Embryonic facial prominence (tissue), 1 donor: ENCODE data around the gene SP9.

ENCODE experiments used
- DNase-seq: peaks from one replicate; pipeline ENCODE4 v3.0.0-alpha.2; 2016; ENCODE audit errors: extremely low spot score

SP9 gene

GRCh38 chr2:174334781-174335251, at the start of gene SP9:
SP9 (plus strand) TSS chr2:174334954; CDS start chr2:174335093, 139 bp downstream.
- DNase-seq = no peak

GRCh38 chr2:174286172-174286571, 48.6 kb upstream of the SP9 start:
- no peak for DNase-seq

- no peak for DNase-seq
Observed at GRCh38 chr2:174292908-174293307, 41.8 kb upstream of the SP9 start.

- no peak for DNase-seq
Observed at GRCh38 chr2:174300114-174300513, 34.6 kb upstream of the SP9 start.

DNA sequence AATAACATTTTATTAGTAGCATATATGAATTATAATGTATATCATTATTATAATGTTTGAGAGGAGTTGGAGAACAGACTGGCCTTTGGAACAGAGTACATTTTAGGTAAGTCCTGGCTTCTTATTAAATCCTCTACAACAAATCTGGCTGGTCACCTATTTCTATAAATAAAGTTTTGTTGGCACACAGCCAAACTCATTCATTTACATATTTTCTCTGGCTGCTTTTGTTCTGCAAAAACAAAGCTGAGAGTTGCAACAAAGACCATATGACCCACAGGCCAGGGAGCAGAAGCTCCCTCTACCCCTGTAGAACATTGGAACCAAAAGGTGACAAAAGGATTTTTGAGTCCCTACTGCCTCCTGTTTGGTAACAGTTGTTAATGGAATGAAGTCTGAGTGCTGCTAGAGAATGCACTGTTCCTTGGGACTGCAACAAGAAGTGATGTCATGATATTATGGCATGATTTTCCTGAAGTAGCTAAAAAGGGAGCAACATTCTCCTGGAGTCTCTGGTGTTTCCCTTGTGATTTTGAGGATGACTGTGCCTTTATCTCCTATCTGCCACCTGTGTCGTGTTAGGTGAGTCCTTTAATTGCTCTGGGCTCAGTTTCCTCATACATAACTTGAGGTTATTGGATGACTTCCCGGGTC, 22.0 kb upstream of the SP9 start:
- DNase-seq = no peak

GRCh38 chr2:174322149-174322548, 12.6 kb upstream of the SP9 start:
- no peak for DNase-seq

- DNase-seq = no peak
Observed at GRCh38 chr2:174322746-174323145, 12.0 kb upstream of the SP9 start.

- no peak for DNase-seq
Observed at GRCh38 chr2:174324530-174324929, 10.2 kb upstream of the SP9 start.

- DNase-seq = no peak
Observed at GRCh38 chr2:174325373-174326160, 9.2 kb upstream of the SP9 start.

- DNase-seq = no peak
Observed at GRCh38 chr2:174326161-174327020, 8.4 kb upstream of the SP9 start.

- no peak for DNase-seq
Observed at GRCh38 chr2:174327021-174327840, 7.5 kb upstream of the SP9 start.

- no peak for DNase-seq
Observed at GRCh38 chr2:174327841-174328113, 7.0 kb upstream of the SP9 start.

DNA sequence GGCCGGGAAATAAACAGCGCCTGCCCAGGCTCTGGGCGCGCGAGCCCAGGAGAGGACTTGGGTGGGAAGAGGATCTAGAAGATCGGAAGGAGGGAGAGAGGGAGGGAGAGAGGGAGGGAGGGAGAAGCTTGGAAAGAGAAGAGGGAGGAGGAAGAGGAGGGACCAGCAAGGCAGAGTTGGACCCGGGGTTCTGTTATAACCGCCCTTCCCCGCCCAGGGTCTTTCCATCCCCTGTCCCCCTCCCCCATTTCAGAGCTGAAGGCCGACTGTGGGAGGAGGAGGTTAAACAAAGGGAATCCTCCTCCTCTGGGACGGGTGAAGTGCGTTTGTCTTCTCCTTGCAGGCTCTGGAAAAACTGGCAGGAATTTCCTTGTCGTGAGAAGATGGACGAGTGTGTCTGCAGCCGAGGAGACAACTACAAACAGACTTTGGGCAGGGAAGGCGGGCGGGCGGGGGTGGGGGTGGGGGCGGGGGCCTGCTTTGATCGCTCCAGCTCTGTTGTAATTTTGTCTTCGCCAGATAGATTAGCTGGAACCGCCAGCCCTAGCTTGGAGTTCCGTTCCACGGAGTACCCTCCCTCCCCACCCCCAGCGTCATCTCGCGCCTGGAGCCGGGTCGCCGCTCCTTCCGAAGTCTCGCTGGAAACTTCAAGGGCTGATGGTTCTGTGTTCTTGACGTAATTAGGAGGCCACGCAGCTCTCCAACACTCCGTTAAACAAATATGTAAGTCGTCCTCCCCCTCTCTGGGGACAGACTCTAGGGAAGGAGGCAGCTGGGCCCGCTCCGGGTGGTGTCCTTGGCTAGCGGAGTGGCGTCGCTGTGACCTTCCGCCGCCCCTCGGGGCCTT, 6.4 kb upstream of the SP9 start:
- DNase-seq = no peak

- no peak for DNase-seq
Observed at GRCh38 chr2:174328961-174329715, 5.6 kb upstream of the SP9 start.

DNA sequence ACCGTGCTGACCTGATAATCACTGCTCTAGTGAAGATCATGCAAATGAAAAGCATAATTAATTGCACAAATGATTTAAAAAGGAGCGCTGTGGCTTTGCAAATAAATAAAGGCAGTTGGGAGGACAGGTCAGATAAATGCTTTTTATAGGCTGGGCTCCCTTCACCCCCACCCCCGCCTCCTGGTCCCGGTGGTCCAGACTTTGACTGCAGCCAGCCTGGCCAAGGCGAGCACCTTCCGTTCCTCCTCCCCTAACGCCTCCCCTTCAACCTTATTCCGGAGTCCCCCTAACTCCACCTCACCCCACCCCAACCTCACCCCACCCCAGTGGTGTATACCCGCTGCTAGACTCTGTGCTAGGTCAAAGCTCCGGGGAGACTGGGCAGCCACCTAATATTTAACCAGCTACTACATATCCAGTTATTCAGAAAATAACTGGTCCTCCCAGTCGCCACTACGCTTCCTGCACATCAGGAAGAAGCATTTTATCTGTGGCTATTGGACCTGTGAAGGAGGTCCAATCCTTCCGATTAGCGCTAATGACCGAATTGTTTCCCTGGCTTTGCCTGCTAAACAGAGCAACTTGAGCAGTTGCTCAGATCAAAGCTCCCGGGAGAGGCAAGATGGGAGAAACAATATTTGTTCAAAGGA, 3.7 kb upstream of the SP9 start:
- DNase-seq = no peak

- DNase-seq = no peak
Observed at GRCh38 chr2:174331595-174332216, 3.0 kb upstream of the SP9 start.

DNA sequence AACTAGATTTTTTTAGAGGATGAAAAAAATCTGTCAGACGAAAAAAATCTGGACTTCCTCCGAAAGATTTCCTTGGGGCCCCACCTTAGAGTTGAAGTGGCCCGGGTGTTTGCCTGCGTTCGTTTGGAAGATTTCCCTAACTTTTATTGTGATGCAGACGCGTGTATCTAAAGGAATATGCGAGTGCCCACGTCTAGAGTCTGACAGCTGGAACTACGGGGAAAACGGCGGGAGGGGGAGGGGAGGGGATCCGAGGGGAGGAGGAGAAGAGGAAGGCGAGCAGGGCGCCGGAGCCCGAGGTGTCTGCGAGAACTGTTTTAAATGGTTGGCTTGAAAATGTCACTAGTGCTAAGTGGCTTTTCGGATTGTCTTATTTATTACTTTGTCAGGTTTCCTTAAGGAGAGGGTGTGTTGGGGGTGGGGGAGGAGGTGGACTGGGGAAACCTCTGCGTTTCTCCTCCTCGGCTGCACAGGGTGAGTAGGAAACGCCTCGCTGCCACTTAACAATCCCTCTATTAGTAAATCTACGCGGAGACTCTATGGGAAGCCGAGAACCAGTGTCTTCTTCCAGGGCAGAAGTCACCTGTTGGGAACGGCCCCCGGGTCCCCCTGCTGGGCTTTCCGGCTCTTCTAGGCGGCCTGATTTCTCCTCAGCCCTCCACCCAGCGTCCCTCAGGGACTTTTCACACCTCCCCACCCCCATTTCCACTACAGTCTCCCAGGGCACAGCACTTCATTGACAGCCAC, 2.4 kb upstream of the SP9 start:
- no peak for DNase-seq

- DNase-seq = no peak
Observed at GRCh38 chr2:174333017-174333371, 1.8 kb upstream of the SP9 start.
